PC-3 (cell line): ENCODE results near the gene RSKR. TPM values are rescaled to one million over a fixed set of nuclear protein-coding genes. Genes with fewer than 3 reads are reported as not detected.

Experiments
- ATAC-seq: fragments of 200-7000 bp; cut with Tn5 transposase; 2 replicates; pipeline ENCODE4 v1.9.1; 2020; ENCODE audit warnings: mild to moderate bottlenecking, moderate library complexity
- BruUV-seq: library from RNA; stranded (reverse); fragments of 400-500 nt; replicated peaks from 2 replicates; lab custom pipeline; 2021; lab: Mats Ljungman, UMichigan
- CTCF ChIA-PET: fragments of 300-600 bp; sonication (Branson Sonifier 250); formaldehyde crosslinking; loops from one replicate; lab custom pipeline; 2022; ENCODE audit warnings: antibody characterized with exemption; lab: Charles Lee
- POLR2A ChIA-PET: fragments of 300-600 bp; sonication (Branson Sonifier 250); formaldehyde crosslinking; loops from one replicate; lab custom pipeline; 2022; ENCODE audit warnings: antibody characterized with exemption; ENCODE audit not compliant: unreplicated experiment; lab: Charles Lee
- DNase-seq: peaks from one replicate; pipeline ENCODE4 v3.0.0-alpha.2; 2015
- H2AFZ ChIP-seq: fragments of 300-600 bp; sonication (generic); 2 replicates; pipeline ENCODE4 v1.6.0; 2016; ENCODE audit warnings: antibody characterized with exemption, low read length
- H3F3A ChIP-seq: fragments of 300-600 bp; sonication (generic); one replicate; pipeline ENCODE4 v1.6.0; 2017; ENCODE audit warnings: antibody characterized with exemption, low read length, control low read depth, mild to moderate bottlenecking; ENCODE audit not compliant: unreplicated experiment
- H3K27ac ChIP-seq: fragments of 300-600 bp; sonication (generic); 2 replicates; pipeline ENCODE4 v1.5.1; 2016; ENCODE audit warnings: mild to moderate bottlenecking, low read length
- H3K27me3 ChIP-seq: fragments of 300-600 bp; sonication (generic); 2 replicates; pipeline ENCODE4 v1.6.1; 2016; ENCODE audit warnings: low read length, mixed read lengths
- H3K36me3 ChIP-seq: fragments of 300-600 bp; sonication (generic); 2 replicates; pipeline ENCODE4 v1.6.1; 2016; ENCODE audit warnings: low read depth, mixed run types, low read length, mixed read lengths
- H3K4me1 ChIP-seq: fragments of 300-600 bp; sonication (generic); 2 replicates; pipeline ENCODE4 v1.5.1; 2016; ENCODE audit warnings: low read length; ENCODE audit not compliant: insufficient read depth
- H3K4me2 ChIP-seq: fragments of 300-600 bp; sonication (generic); 2 replicates; pipeline ENCODE4 v1.6.0; 2016; ENCODE audit warnings: low read length
- H3K4me3 ChIP-seq: fragments of 300-600 bp; sonication (generic); 2 replicates; pipeline ENCODE4 v1.5.1; 2016; ENCODE audit warnings: mild to moderate bottlenecking, low read length, mixed read lengths
- H3K79me2 ChIP-seq: fragments of 300-600 bp; sonication (generic); 2 replicates; pipeline ENCODE4 v1.6.1; 2017; ENCODE audit warnings: low read length, mixed read lengths
- H3K9ac ChIP-seq: fragments of 300-600 bp; sonication (generic); 2 replicates; pipeline ENCODE4 v1.6.0; 2016; ENCODE audit warnings: mild to moderate bottlenecking, low read length
- H3K9me2 ChIP-seq: fragments of 300-600 bp; sonication (generic); replicated peaks from 2 replicates; pipeline ENCODE4 v1.6.1; 2016; ENCODE audit warnings: mixed run types, low read length, mixed read lengths
- H3K9me3 ChIP-seq: fragments of 300-600 bp; sonication (generic); 2 replicates; pipeline ENCODE4 v1.6.1; 2016; ENCODE audit warnings: low read length, mixed read lengths
- H4K20me1 ChIP-seq: fragments of 300-600 bp; sonication (generic); 2 replicates; pipeline ENCODE4 v1.6.1; 2016; ENCODE audit warnings: low read length, mixed read lengths
- EZH2 ChIP-seq: fragments of 300-600 bp; sonication (generic); IDR thresholded peaks from one replicate; pipeline ENCODE4 v1.6.1; 2017; ENCODE audit warnings: antibody characterized with exemption, mild to moderate bottlenecking, low read length; ENCODE audit not compliant: unreplicated experiment
- EZH2phosphoT487 ChIP-seq: fragments of 300-600 bp; sonication (generic); IDR thresholded peaks from 2 replicates; pipeline ENCODE4 v1.6.1; 2018; ENCODE audit warnings: mild to moderate bottlenecking, antibody characterized with exemption, low read length, borderline replicate concordance
- intact Hi-C: fragments of 100-400 bp; cut with micrococcal nuclease; formaldehyde crosslinking; loops from 2 replicates; pipeline ENCODE4 v1.9.0; 2023
- total RNA-seq: library from RNA; depleted of rRNA; stranded (reverse); fragments of >200 nt; gene quantifications from 2 replicates; pipeline ENCODE4 v1.2.3, GENCODE V29; 2014; rRNA removed
- TF ChIP-seq, protein P1 (sequence below): fragments of 300-600 bp; sonication (generic); conservative IDR thresholded peaks from 2 replicates; pipeline ENCODE4 v1.5.1; 2017; ENCODE audit warnings: antibody characterized with exemption, low read depth, mild to moderate bottlenecking, low read length

The RSKR gene
- total RNA-seq, 1 experiment from 2014 or later, result 7.2 TPM

DNA sequence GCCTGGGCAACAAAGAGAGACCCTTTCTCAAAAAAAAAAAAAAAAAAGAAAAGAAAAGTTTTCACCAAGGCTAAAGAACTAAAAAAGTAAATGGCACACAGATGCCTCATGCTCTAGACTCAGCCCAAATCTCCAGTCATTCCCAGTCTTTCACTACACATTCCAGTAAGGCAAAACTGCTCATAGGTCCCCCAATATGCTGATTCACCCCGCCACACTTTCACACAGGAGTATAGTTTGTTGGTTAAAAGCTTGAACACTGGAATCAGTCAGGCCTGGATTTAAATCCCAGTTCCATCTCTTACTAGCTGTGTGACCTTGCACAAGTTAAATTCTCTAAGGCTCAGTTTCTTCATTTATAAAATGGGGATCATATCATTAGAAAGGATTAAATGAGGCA is 44.5 kb downstream of the RSKR start:
- Histone ChIP-seq H2AFZ (no peak overlapping the region), H3K9me3 (no peaks in the 10 kb centered on the region), H3K27ac (no peak overlapping the region), H4K20me1 (no peaks in the 10 kb centered on the region), H3K9ac (no peak overlapping the region), H3K36me3 (no peaks in the 10 kb centered on the region), H3K4me3 (peak overlapping the region; percentile 7; the same call in 1 of the 2 replicates), H3F3A (no peaks in the 10 kb centered on the region), H3K9me2 (no peaks in the 10 kb centered on the region), H3K4me2 (peak overlapping the region; percentile 91; the same call in 1 of the 2 replicates), H3K4me1 (peaks cover 15% of the 10 kb centered on the region), H3K79me2 (peaks cover 23% of the 10 kb centered on the region), H3K27me3 (no peaks in the 10 kb centered on the region)
- DNase-seq (no peak), ATAC-seq (no peak)
- BruUV-seq, result no TSS peak
- POLR2A ChIA-PET, result no interaction called here
- intact Hi-C loops, result no loop called here
- TF ChIP-seq EZH2 (no peak), EZH2phosphoT487 (no peak)
- TF ChIP-seq, protein P1, sequence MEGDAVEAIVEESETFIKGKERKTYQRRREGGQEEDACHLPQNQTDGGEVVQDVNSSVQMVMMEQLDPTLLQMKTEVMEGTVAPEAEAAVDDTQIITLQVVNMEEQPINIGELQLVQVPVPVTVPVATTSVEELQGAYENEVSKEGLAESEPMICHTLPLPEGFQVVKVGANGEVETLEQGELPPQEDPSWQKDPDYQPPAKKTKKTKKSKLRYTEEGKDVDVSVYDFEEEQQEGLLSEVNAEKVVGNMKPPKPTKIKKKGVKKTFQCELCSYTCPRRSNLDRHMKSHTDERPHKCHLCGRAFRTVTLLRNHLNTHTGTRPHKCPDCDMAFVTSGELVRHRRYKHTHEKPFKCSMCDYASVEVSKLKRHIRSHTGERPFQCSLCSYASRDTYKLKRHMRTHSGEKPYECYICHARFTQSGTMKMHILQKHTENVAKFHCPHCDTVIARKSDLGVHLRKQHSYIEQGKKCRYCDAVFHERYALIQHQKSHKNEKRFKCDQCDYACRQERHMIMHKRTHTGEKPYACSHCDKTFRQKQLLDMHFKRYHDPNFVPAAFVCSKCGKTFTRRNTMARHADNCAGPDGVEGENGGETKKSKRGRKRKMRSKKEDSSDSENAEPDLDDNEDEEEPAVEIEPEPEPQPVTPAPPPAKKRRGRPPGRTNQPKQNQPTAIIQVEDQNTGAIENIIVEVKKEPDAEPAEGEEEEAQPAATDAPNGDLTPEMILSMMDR, result no peak
- CTCF ChIA-PET, result no interaction called here

DNA sequence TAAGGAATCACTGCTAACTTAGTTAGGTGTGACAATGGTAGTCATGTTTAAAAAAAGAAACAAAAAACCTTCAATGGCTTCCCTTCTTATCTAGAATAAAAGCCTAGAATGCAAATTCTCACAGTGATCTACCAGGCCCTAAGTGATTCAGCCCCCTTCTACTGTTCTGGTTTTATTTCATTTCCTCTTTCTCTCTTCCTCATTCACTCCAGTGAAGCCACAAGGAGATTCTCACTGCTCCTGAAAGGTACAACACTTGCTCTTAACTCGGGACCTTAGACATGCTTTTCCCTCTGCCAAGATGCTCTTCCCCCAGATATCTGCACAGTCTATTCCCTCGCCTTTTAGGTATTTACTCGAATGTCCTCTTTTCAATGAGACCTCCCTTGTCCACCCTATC is 46.4 kb downstream of the RSKR start:
- Histone ChIP-seq H2AFZ (no peak overlapping the region), H3K9me3 (no peaks in the 10 kb centered on the region), H3K27ac (no peak overlapping the region), H3F3A (no peaks in the 10 kb centered on the region), H3K36me3 (no peaks in the 10 kb centered on the region), H3K4me2 (no peak overlapping the region), H3K79me2 (peaks cover 23% of the 10 kb centered on the region), H3K4me1 (peaks cover 12% of the 10 kb centered on the region), H3K9me2 (no peaks in the 10 kb centered on the region), H4K20me1 (no peaks in the 10 kb centered on the region), H3K9ac (no peak overlapping the region), H3K4me3 (no peak overlapping the region), H3K27me3 (no peaks in the 10 kb centered on the region)
- intact Hi-C loops, result no loop called here
- ATAC-seq (no peak), DNase-seq (no peak)
- TF ChIP-seq EZH2phosphoT487 (no peak), EZH2 (no peak)
- TF ChIP-seq, protein P1, result no peak
- CTCF ChIA-PET, result no interaction called here
- no TSS peak for BruUV-seq
- POLR2A ChIA-PET, result no interaction called here

DNA sequence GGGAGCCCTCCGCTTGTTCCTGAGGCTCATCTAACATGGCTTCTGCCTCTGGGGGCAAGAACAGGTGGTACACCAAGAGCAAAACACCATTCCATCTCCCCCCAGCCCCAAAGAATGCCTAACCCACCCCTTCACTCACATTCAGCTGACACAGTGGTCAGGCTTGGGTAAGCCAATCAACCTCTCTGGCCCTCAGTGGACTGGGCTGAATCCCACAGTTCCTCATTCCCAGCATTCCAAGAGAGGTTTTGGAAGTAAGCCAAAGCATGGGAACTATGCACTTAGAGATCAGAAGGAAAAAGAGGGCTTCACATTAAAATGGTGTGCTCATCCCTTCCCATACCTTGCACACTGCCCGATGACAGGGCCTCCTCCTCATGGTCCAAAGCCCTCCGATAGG is 50.5 kb downstream of the RSKR start:
- TF ChIP-seq EZH2phosphoT487 (no peak), EZH2 (no peak)
- TF ChIP-seq, protein P1, result no peak
- H3K9me2 ChIP-seq, result no peaks in the 10 kb centered on the region
- H3F3A ChIP-seq, result no peaks in the 10 kb centered on the region
- no peaks in the 10 kb centered on the region for H3K27me3 ChIP-seq
- no peaks in the 10 kb centered on the region for H3K4me1 ChIP-seq
- ATAC-seq, result no peak
- intact Hi-C loops, result no loop called here
- no peak for DNase-seq
- H3K9me3 ChIP-seq, result no peaks in the 10 kb centered on the region
- no peak overlapping the region for H3K4me2 ChIP-seq
- ChIA-PET CTCF (no interaction called here), POLR2A (no interaction called here)
- H3K27ac ChIP-seq, result no peak overlapping the region
- no peaks in the 10 kb centered on the region for H4K20me1 ChIP-seq
- no peak overlapping the region for H2AFZ ChIP-seq
- no peaks in the 10 kb centered on the region for H3K79me2 ChIP-seq
- no peaks in the 10 kb centered on the region; the same call in 1 of the 2 replicates for H3K36me3 ChIP-seq
- no peak overlapping the region for H3K4me3 ChIP-seq
- no peak overlapping the region for H3K9ac ChIP-seq
- BruUV-seq, result no TSS peak

Other genes with a start within 250 kb of the RSKR start
- not detected in 2 replicates for gene SEBOX, start 249.0 kb downstream of the RSKR start, total RNA-seq
- not detected in 2 replicates for gene VTN, start 243.9 kb downstream of the RSKR start, total RNA-seq
- 6.7 and 8.4 TPM in 2 replicates for gene SARM1, start 242.5 kb downstream of the RSKR start, total RNA-seq
- gene SLC46A1, start 208.0 kb downstream of the RSKR start, total RNA-seq, result 10.4 and 12.9 TPM in 2 replicates
- not detected in 2 replicates for gene SLC13A2, start 140.5 kb downstream of the RSKR start, total RNA-seq
- not detected in 2 replicates for gene FOXN1, start 107.8 kb downstream of the RSKR start, total RNA-seq
- gene UNC119, start 61.6 kb downstream of the RSKR start, total RNA-seq, result 68.4 and 82.1 TPM in 2 replicates
- gene PIGS, start 42.7 kb downstream of the RSKR start, total RNA-seq, result 15.8 and 22.4 TPM in 2 replicates
- 42.6 and 72.9 TPM in 2 replicates for gene ALDOC, start 37.3 kb downstream of the RSKR start, total RNA-seq
- gene SPAG5, start 15.2 kb downstream of the RSKR start, total RNA-seq, result 86.6 and 118 TPM in 2 replicates
- gene BLTP2, start 31.0 kb upstream of the RSKR start, total RNA-seq, result 103 and 171 TPM in 2 replicates
- gene SDF2, start 47.7 kb upstream of the RSKR start, total RNA-seq, result 31.6 and 34.0 TPM in 2 replicates
- 32.2 and 38.8 TPM in 2 replicates for gene SUPT6H, start 48.0 kb upstream of the RSKR start, total RNA-seq
- 1.9 and 2.6 TPM in 2 replicates for gene PROCA1, start 97.7 kb upstream of the RSKR start, total RNA-seq
- gene RAB34, start 103.7 kb upstream of the RSKR start, total RNA-seq, result 207 and 211 TPM in 2 replicates
- gene RPL23A, start 105.8 kb upstream of the RSKR start, total RNA-seq, result 390 and 515 TPM in 2 replicates
- 7.1 and 9.3 TPM in 2 replicates for gene TLCD1, start 112.0 kb upstream of the RSKR start, total RNA-seq
- 2.4 and 3.7 TPM in 2 replicates for gene NEK8, start 114.6 kb upstream of the RSKR start, total RNA-seq
- 81.5 and 104 TPM in 2 replicates for gene TRAF4, start 129.8 kb upstream of the RSKR start, total RNA-seq
- gene FAM222B, start 228.6 kb upstream of the RSKR start, total RNA-seq, result 4.8 and 6.5 TPM in 2 replicates
- 25.8 and 30.5 TPM in 2 replicates for gene ERAL1, start 240.8 kb upstream of the RSKR start, total RNA-seq